GM19023 (cell line): ENCODE results near the gene GOLGA8Q.
"Not testable (repeated sequence)": the region's sequence is repeated elsewhere in the genome, so short reads cannot be mapped to it uniquely, and the experiment has no call there.

Experiments used
- ATAC-seq: cut with Tn5 transposase; IDR thresholded peaks from one replicate; pipeline ENCODE4 v1.9.1; 2021; ENCODE audit warnings: mild to moderate bottlenecking, moderate library complexity; ENCODE audit not compliant: unreplicated experiment

Gene GOLGA8Q, protein sequence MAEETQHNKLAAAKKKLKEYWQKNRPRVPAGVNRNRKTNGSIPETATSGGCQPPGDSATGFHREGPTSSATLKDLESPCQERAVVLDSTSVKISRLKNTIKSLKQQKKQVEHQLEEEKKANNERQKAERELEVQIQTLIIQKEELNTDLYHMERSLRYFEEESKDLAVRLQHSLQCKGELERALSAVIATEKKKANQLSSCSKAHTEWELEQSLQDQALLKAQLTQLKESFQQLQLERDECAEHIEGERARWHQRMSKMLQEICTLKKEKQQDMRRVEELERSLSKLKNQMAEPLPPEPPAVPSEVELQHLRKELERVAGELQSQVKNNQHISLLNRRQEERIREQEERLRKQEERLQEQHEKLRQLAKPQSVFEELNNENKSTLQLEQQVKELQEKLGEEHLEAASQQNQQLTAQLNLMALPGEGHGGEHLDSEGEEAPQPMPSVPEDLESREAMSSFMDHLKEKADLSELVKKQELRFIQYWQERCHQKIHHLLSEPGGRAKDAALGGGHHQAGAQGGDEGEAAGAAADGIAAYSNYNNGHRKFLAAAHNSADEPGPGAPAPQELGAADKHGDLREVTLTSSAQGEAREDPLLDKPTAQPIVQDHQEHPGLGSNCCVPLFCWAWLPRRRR

DNA sequence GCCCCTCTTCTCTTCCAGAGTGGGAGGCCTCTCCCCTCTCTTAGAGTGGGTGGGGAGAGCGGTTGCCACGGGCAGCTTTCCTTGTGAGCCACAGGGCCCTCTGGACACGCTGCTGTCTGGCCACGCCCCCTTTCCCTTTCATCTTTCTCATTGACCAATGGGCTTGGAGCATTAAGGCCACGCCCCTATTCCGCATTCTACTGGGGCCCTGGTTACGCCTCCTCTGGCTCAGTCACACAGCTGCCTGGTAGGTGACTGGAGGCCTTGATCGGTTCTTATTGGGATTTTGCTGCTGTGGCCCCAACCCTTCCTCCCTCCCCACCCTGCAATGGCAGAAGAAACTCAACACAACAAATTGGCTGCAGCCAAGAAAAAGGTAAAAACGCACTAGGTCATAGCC is at the start of gene GOLGA8Q:
Gene GOLGA8Q (plus strand): TSS at position 301 of the 400 bp plus-strand sequence. CDS start 28 bp downstream, at position 329.
- not testable (repeated sequence) for ATAC-seq

DNA sequence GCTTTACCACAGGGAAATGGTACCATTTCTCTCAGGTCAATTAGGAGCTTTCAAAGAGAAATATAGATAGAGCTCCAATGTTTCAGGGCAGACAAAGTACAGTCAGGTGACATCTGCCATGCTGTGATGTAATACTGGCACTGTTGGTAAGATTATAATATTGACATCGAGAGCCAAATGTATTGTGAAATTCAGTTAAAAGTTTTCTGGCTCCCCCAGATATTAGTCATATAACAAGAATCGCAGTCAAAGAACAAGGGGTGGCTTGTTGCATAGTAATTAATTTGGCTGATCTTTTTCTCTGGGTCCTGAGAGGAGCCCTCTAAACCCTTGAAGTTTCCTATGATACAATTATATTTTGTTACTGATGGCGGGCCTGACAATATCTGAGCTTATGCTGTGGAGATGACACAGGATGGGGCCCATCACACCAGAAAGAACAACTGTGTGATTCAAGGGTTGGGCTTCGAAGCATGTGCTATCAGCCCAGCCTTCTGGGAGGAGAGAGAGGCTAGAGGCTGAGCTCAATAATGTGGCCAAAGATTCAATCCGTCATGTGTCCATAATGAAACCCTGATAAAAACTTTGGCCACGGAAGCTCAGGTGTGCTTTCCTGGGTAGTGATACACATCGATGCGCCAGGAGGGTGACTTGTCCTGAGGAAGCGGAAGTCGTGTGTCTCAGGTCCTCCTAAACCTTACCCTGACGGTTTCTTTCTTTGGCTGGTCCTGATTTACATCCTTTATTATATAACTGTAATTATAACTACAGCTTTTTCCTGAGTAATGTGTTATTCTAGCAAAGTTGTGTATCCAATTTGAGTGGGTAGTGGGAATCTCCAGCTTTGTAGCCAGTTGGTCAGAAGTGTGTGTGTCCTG is 48.7 kb upstream of the GOLGA8Q start:
- ATAC-seq = not testable (repeated sequence)

DNA sequence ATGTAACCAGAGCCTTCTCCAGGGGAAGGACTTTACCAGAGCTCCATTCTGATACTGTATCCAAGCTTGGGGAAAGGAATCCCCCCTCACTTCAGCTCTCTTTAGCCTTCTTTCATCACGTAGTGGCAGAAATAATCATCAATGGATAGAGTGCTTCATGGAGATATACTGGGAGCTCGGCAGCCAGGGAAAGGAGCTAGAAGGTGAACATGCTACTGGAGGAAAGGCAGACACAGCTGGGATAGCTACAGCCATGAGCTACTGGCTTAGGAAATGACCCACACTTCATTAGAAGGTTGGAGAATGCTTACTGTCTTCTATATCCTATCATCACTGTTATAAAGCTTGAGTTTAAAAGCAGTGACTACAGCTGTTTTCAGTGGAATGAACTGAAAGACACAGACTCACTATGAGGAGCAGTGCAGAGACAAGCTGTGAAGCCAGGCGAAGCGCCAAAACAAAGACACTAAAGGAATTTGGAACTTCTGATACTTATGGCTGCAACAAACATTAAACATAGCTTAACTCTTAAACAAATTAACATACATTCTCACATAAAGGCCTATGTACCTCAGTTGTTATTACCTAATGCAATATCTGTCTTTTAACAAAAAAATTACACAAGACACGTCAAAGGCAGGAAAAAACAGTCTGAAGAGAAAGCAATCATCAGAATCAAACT is 47.5 kb upstream of the GOLGA8Q start:
- not testable (repeated sequence) for ATAC-seq

DNA sequence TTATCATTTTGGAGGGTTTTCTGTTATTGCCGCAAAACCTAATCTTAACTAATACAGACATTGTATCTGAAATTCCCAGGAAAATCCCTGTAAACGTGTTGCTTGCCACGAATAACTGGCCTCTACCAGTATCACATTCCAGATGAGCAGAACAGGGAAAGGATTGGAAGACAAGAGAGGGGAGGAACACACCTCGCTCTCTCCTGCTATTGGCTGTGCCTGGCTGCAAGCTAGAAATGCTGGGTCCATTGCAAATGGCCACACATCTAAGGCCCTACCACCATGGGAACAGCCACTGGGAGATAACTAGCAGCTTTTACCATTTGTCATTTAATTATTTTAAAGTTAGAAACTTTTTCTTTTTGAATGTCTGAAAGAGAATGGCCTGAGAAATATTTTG is 37.3 kb upstream of the GOLGA8Q start:
- not testable (repeated sequence) for ATAC-seq

DNA sequence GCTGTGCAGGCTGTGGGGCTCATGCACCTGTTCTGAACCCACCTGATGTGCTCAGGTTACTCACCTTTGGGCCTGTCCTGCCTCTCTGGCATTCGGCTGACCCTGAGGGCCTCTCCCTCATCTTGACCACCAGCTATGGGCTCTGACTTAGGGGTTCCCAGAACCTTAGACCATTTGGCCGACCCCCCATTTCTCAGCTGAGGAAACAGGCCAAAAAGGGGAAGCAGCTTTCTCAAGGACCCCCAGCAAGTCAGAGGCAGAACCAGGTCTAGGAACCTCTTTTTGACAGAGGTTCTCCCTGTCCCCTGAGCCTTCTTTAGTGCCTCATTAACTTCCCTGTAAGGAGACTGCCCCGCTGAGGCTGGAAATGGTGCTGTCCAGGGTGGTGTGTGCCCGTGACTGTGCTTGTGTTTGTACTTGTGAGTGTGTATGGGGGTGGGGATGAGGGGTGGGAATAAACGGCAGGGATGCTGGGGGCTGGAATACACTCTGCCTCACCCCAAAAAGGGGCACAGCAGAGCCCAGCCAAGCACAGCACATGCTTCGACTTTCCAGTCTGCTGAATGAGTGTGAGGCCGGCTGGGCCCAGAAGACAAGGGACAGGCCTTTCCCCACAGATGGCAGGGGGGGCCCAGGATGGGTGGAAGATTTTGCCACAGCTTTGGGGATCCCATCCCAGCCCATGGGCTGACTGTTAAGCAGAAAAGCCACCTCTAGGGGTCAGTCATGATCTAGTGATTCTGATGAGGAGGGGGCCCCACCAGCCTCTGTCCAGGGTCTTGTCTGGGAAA is 28.2 kb upstream of the GOLGA8Q start:
- not testable (repeated sequence) for ATAC-seq

DNA sequence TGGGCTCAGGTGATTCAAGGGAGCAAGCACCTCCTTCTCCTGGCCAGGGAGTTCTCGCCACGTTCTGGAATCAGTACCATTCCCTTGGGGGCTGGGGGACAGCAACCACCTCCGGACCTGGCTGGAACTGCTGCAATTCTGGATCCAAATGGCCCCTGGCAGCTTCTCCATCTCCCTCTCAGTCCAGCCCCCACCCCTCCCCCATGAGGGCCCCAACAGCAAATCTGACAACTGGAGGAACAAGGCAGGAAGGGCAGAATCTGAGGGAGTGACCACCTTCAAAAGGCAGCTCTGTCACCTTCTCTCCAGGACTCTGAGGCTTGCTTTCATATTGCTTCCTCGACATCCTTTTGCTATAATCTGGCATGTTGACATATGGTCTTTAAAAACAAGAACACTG is 25.9 kb upstream of the GOLGA8Q start:
- not testable (repeated sequence) for ATAC-seq

DNA sequence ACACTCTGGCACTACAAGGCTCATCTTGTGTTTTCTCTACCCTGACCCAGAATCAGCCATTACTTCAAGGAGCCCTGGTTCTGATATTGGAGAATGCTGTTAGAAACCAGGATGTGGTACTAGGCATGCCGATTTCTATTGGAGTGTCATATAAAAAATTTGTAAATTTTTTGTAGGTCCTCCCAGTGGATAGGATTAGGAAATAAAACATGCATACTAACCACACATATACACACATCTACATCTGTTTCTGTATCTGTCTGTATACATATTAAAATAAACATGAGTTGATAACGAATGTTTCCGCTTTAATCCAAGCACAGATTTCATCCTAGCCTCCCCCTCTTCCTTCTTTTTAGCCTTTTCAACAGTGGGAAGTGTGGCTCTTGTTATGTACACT is 22.8 kb upstream of the GOLGA8Q start:
- ATAC-seq = not testable (repeated sequence)

DNA sequence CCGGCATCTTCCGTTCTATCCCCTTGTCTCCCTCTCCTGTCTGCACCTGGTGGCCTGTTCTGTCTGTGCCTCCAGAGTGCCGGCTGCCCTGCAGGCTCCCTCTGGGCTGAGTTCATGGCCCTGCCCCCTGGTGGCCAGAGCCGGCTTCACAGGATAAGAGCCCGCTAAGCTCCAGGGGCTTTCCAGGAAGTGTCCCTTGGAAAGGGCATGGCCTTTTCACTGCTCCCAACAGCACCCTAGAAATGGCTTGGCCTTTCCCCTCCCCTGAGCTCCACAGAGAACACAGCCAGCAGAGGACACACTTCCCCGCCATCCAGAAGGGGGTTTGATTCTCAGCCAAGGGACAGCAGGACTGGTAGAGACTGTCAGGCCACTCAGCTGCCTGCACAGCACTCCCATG is 15.1 kb downstream of the GOLGA8Q start:
- ATAC-seq = not testable (repeated sequence)

DNA sequence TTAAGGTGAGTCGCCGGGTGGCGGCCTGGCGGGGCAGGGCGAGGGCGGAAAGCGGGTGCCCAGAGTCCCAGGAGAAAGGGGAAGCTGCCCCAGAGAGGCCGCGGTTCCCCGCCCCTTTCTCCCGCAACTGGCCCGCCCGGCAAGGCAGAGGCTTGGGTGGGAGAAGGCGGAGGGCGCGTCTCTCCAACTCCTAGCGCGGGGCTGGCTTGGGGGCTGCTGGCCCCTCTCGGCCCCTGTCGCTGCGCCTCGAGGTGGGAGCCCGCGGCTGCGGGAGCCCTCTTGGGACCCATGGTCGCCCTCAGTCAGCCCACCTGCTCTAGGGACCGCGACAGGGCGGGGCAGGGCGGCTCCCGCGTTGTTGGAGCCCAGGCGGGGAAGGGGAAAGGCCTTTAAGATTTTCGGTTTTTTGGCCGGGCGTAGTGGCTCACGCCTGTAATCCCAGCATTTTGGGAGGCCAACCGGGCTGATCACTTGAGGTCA is 21.2 kb downstream of the GOLGA8Q start:
- not testable (repeated sequence) for ATAC-seq

DNA sequence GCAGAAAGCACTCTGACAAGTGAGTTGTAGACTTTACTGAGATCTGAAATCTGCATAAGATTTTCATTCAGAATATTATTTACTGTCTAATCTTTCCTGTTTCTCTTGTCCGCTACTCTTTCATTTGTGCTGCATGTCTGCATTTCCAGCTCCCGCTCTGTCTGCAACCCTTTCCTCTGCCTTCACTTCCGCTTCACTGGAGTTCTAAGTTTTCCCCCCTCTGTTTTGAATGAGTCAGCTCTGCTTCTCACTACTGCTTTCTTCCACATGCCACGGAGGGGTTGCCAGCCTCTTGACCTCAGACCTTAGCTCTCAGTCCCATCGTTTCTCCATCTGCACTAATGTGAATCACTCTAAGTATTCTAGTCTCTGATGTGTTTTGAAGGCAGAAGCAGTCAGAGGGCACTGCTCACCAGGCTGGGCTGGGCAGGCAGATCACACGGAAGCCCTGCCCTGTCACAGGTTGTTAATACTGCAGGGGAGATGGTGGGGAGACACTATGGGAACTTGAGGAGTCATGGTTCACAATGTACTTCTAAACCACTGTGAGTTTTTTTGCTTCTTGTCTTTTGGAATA is 27.6 kb downstream of the GOLGA8Q start:
- ATAC-seq = not testable (repeated sequence)

DNA sequence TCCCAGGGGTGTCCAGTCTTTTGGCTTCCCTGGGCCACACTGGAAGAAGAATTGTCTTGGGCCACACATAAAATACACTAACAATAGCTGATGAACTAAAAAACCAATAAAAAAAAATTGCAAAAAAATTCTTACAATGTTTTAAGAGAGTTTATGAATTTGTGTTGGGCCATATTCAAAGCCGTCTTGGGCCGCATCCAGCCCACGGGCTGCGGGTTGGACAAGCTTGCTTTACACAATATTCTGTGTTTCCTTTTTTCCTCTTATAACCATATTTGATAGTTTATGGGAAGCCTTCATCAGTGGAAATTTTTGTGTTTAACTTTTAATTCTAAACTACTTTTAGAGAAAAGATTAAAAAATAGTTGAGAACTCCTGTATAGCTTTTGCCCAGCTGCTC is 28.9 kb downstream of the GOLGA8Q start:
- not testable (repeated sequence) for ATAC-seq

DNA sequence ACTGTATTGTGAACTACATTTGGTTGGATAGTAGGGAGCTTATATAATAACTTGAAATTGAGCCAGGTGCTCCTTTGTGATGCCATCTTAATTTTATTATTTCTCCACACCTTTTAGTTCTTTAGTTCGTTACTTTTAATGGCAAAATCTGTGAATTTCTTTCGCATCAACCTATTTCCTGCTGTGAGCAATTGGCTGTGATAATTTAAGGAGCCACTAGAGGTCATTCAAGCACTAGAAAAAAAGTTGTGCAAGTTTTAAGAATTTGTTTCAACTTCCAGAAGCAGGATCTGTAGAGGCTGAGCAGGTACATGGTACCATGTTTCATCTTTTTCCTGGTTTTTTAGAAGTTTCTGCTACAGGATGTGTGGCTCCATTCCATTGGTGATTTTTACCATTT is 47.1 kb downstream of the GOLGA8Q start:
- not testable (repeated sequence) for ATAC-seq

DNA sequence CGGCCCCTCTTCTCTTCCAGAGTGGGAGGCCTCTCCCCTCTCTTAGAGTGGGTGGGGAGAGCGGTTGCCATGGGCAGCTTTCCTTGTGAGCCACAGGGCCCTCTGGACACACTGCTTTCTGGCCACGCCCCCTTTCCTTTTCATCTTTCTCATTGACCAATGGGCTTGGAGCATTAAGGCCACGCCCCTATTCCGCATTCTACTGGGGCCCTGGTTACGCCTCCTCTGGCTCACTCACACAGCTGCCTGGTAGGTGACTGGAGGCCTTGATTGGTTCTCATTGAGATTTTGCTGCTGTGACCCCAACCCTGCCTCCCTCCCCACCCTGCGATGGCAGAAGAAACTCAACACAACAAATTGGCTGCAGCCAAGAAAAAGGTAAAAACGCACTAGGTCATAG is 51.9 kb downstream of the GOLGA8Q start, which contains the start of gene GOLGA8H:
Gene GOLGA8H (plus strand): TSS at position 233 of the 400 bp plus-strand sequence. CDS start 98 bp downstream, at position 331.
- ATAC-seq = not testable (repeated sequence)
